Right lobe of liver (tissue), 6 donors: ENCODE results near the gene RYR3. TPM values are rescaled to one million over a fixed set of nuclear protein-coding genes. Genes with fewer than 3 reads are reported as not detected.

Experiments
- ATAC-seq, 4 donors: fragments of 200-7000 bp; cut with Tn5 transposase; one replicate each; pipeline ENCODE4 v1.9.1; 2020; ENCODE audit warnings: mild to moderate bottlenecking in 4 of 4, moderate library complexity in 4 of 4
- DNase-seq, 3 donors: peaks; one replicate each; pipeline ENCODE4 v3.0.0-alpha.2; 2020
- H3K27ac ChIP-seq, 3 donors: fragments of 200-600 bp; one replicate each; pipeline ENCODE4 v1.8.0; 2022
- H3K27me3 ChIP-seq, 2 donors: fragments of 200-600 bp; one replicate each; pipeline ENCODE4 v1.8.0; 2022
- H3K36me3 ChIP-seq, 4 donors: fragments of 200-600 bp; sonication (generic) in 1 of 4; one replicate each; pipeline versions ENCODE4 v1.5.1 to v1.8.0; 2017 to 2022; ENCODE audit warnings: control low read depth in 1 of 4
- H3K4me1 ChIP-seq, 4 donors: fragments of 200-600 bp; sonication (generic) in 1 of 4; one replicate each; pipeline versions ENCODE4 v1.5.1 to v1.8.0; 2017 to 2022; ENCODE audit warnings: control low read depth in 1 of 4
- H3K4me3 ChIP-seq, 3 donors: fragments of 200-600 bp; one replicate each; pipeline ENCODE4 v1.8.0; 2022
- H3K9me3 ChIP-seq, 4 donors: fragments of 200-600 bp; sonication (generic) in 1 of 4; one replicate each; pipeline versions ENCODE4 v1.5.1 to v1.8.0; 2017 to 2022; ENCODE audit warnings: control low read depth in 1 of 4
- CTCF ChIP-seq, 4 donors: fragments of 200-600 bp in 3 of 4; fragments of 450-650 bp in 1 of 4; IDR thresholded peaks; one replicate each; pipeline versions ENCODE4 v1.5.1 to v1.8.0; 2016 to 2022; ENCODE audit warnings: antibody characterized with exemption in 4 of 4, mild to moderate bottlenecking in 2 of 4
- POLR2A ChIP-seq: fragments of 450-650 bp; IDR thresholded peaks from one replicate; pipeline ENCODE4 v1.6.1; 2017; ENCODE audit warnings: antibody characterized with exemption, mild to moderate bottlenecking
- WGBS: methylation state at CpG from one replicate; pipeline ENCODE4 v1.1.6; 2018; ENCODE audit warnings: low coverage, low lambda C conversion rate; ENCODE audit not compliant: insufficient coverage; ENCODE audit errors: missing lambda C conversion rate; 5-methylcytosine and 5-hydroxymethylcytosine counted together
- intact Hi-C, 2 donors: fragments of 100-400 bp; cut with DNase I; formaldehyde crosslinking; loops; one replicate each; pipeline versions ENCODE4 v1.11.2 to v1.14.1; 2022
- total RNA-seq, 6 experiments: library from RNA; depleted of rRNA in 2 of 6; stranded (reverse); fragments of >200 nt in 2 of 6; fragmentation: NEBNext Ultra II Directional in 3 of 6; extraction: Animal tissue kit (Norgen Biotek cat#: 25700) in 3 of 6; gene quantifications; one replicate each; pipeline versions ENCODE4 v1.1.0 to v1.2.4, GENCODE V29; 2016 to 2023
- donor health status: DM: no; HTN: yes; CAD: no.
- donor health status: DM: no; HTN: no; CAD: no.
- donor health status: DM: no; HTN: no; CAD: no.
- donor health status: DM: no; HTN: yes; CAD: no.
- donor health status: DM: no; HTN: yes; CAD: no.

RYR3 gene
- total RNA-seq, 6 experiments from 2014 or later: under 0.01 to 0.31 (median 0.05) TPM; not detected in 3

- no peaks in the 10 kb centered on the region for H3K9me3 ChIP-seq
- no peaks in the 10 kb centered on the region for H3K36me3 ChIP-seq
- DNase-seq (no peak), ATAC-seq (no peak)
- TF ChIP-seq CTCF (IDR thresholded peaks at IDR 0.05): no peak
- TF ChIP-seq POLR2A: no peak
- no peak overlapping the region for H3K4me3 ChIP-seq
- WGBS: 44% methylated on average over 4 of the region's 6 CpGs
- H3K27me3 ChIP-seq: no peaks in the 10 kb centered on the region
- intact Hi-C loops: no loop called here
- no peaks in the 10 kb centered on the region for H3K4me1 ChIP-seq
- H3K27ac ChIP-seq: no peak overlapping the region
These were observed 11.3 kb downstream of the RYR3 start for GRCh38 chr15:33322091-33322490.

GRCh38 chr15:33324609-33325008 lies 13.8 kb downstream of the RYR3 start:
- no peaks in the 10 kb centered on the region for H3K9me3 ChIP-seq
- TF ChIP-seq CTCF (IDR thresholded peaks at IDR 0.05) (no peak), POLR2A (no peak)
- DNase-seq: no peak
- no peak overlapping the region for H3K4me3 ChIP-seq
- no peaks in the 10 kb centered on the region for H3K4me1 ChIP-seq
- WGBS: 56% methylated on average over 2 of the region's 2 CpGs
- no peaks in the 10 kb centered on the region for H3K36me3 ChIP-seq
- H3K27ac ChIP-seq: no peak overlapping the region
- no peak for ATAC-seq
- H3K27me3 ChIP-seq: no peaks in the 10 kb centered on the region
- intact Hi-C loops: no loop called here

GRCh38 chr15:33326908-33327307 lies 16.1 kb downstream of the RYR3 start:
- H3K27me3 ChIP-seq: no peaks in the 10 kb centered on the region
- no peaks in the 10 kb centered on the region for H3K4me1 ChIP-seq
- no peaks in the 10 kb centered on the region for H3K9me3 ChIP-seq
- DNase-seq (no peak), ATAC-seq (no peak)
- H3K27ac ChIP-seq: no peak overlapping the region
- H3K4me3 ChIP-seq: no peak overlapping the region
- 69% methylated on average over 2 of the region's 2 CpGs for whole genome bisulfite sequencing
- no peak for TF ChIP-seq POLR2A
- TF ChIP-seq CTCF (IDR thresholded peaks at IDR 0.05): no peak
- no peaks in the 10 kb centered on the region for H3K36me3 ChIP-seq
- intact Hi-C loops: no loop called here

- Histone ChIP-seq H3K27me3 (no peaks in the 10 kb centered on the region), H3K4me3 (no peak overlapping the region), H3K36me3 (no peaks in the 10 kb centered on the region), H3K27ac (no peak overlapping the region), H3K4me1 (no peaks in the 10 kb centered on the region), H3K9me3 (no peaks in the 10 kb centered on the region)
- ATAC-seq (no peak), DNase-seq (no peak)
- 23% methylated on average over 3 of the region's 3 CpGs for WGBS
- intact Hi-C loops: no loop called here
- TF ChIP-seq POLR2A (no peak), CTCF (IDR thresholded peaks at IDR 0.05) (no peak)
These were observed 17.3 kb downstream of the RYR3 start for GRCh38 chr15:33328106-33328505.

GRCh38 chr15:33329457-33329856 lies 18.7 kb downstream of the RYR3 start:
- intact Hi-C loops: no loop called here
- Histone ChIP-seq H3K4me1 (no peaks in the 10 kb centered on the region), H3K27ac (no peak overlapping the region), H3K4me3 (no peak overlapping the region), H3K27me3 (no peaks in the 10 kb centered on the region), H3K9me3 (no peaks in the 10 kb centered on the region), H3K36me3 (no peaks in the 10 kb centered on the region)
- DNase-seq (no peak), ATAC-seq (no peak)
- TF ChIP-seq CTCF (IDR thresholded peaks at IDR 0.05) (no peak), POLR2A (no peak)
- 67% methylated on average over 4 of the region's 4 CpGs for WGBS
